ENCODE measurements around the gene PABPN1L.

DNA sequence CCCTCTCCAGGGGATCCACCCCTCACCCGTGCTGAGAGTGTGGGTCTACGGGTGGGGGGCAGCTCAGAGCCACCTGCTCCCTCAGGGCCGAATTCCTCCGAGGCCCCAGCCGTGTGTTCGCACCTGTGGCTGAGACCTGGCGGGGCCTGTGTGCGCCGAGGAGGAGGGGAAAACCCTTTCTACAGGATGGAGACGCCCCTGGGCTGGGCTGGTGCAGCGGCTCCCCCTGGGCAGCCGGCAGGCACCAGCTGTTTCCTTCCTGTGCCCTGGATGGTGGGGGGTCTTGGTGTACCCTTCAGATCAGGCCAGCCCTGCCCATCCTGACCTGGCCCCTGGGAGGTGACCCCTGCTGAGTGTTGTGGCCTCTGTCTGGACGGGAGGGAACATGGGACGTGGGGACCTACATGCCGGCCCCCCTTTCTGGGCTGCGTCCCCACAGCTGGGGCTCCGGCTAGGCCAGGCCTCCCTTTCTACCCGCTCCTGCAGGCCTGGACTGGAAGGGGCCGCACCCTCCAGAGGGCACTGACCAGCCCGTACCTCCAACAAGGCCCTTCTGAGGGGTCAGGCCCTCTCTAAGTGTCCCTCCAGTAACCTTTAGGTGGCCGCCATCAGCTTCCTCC, 28.3 kb upstream of the PABPN1L start:
- no peak for TF ChIP-seq POLR2A (IDR thresholded peaks at IDR 0.05; ENCODE audit: low read length)
- TF ChIP-seq GATA1 (IDR thresholded peaks at IDR 0.05; ENCODE audit: low read depth, low read length) = no peak
